ENCODE data around the gene ZNF445.

DNA sequence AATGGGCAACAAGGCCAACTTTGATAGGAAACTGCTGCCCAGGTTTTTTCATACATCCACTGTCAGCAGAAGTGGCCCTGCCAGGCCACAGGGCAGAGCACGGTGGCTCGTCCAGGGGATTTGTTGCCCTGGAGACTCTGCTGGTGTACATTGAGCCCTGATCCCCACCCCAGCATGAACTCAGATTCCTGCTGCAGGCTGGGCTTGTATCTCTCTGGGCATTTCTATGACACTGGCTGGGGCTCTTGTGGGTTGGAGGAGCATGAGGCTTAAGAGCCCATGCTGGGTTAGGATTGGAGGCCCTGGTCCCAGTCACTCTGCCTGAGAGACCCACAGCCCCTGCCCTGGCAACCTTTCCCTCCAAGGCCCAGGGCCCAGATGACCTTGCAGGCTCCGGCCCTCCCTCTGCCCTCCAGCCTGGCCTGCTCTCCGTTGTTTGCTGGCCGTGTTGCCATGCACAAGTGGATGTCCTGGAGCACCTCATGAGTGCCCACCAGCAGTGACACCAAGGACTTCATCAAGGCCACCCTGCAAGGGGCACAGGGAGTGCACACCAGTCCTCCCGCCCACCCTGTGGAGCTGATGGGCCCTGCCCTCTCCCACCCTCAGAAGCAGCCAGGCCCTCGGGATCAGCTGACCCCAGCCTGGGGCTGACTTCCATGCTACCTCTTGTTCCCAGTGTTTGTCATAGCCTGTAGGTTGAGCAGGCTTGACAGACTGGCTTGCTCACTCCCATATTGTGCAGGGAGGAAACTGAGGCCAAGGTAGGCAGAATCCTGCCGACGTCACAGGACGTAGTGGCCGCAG is 58.2 kb downstream of the ZNF445 start:
- TF ChIP-seq POLR2A (IDR thresholded peaks at IDR 0.05; ENCODE audit: low read length) (no peak), GATA1 (IDR thresholded peaks at IDR 0.05; ENCODE audit: low read depth, low read length) (no peak)

Data from erythroblast (primary cell).